PFSK-1 (cell line): Measurements from ENCODE around the gene TNFAIP2.

Experiments used
- FOXP2 ChIP-seq: optimal IDR thresholded peaks from 2 replicates; pipeline ENCODE3; 2011; ENCODE audit warnings: borderline replicate concordance, control low read depth, inconsistent platforms; ENCODE audit not compliant: insufficient read depth; ENCODE audit errors: extremely low read length, extremely low read depth
- POLR2AphosphoS5 ChIP-seq: IDR thresholded peaks from 2 replicates; pipeline ENCODE4 v1.6.1; 2012; ENCODE audit warnings: low read depth, mild to moderate bottlenecking, control low read depth, low read length, moderate library complexity
- SIN3A ChIP-seq: IDR thresholded peaks from 2 replicates; pipeline ENCODE4 v1.6.1; 2012; ENCODE audit warnings: mild to moderate bottlenecking, low read length, moderate library complexity, borderline replicate concordance; ENCODE audit not compliant: insufficient read depth
- TAF1 ChIP-seq: IDR thresholded peaks from 2 replicates; pipeline ENCODE4 v1.6.1; 2012; ENCODE audit warnings: low read length, control low read depth, borderline replicate concordance; ENCODE audit not compliant: insufficient read depth
- TF ChIP-seq, protein P1 (sequence below), 2 experiments: IDR thresholded peaks; 2 replicates each; pipeline versions ENCODE4 v1.6.1 to v1.8.0; 2011 to 2012; ENCODE audit warnings: low read depth in 2 of 2, low read length in 2 of 2, control low read depth in 1 of 2, inconsistent platforms in 1 of 2, mild to moderate bottlenecking in 1 of 2, moderate library complexity in 1 of 2; ENCODE audit not compliant: insufficient read depth in 1 of 2

The TNFAIP2 gene

DNA sequence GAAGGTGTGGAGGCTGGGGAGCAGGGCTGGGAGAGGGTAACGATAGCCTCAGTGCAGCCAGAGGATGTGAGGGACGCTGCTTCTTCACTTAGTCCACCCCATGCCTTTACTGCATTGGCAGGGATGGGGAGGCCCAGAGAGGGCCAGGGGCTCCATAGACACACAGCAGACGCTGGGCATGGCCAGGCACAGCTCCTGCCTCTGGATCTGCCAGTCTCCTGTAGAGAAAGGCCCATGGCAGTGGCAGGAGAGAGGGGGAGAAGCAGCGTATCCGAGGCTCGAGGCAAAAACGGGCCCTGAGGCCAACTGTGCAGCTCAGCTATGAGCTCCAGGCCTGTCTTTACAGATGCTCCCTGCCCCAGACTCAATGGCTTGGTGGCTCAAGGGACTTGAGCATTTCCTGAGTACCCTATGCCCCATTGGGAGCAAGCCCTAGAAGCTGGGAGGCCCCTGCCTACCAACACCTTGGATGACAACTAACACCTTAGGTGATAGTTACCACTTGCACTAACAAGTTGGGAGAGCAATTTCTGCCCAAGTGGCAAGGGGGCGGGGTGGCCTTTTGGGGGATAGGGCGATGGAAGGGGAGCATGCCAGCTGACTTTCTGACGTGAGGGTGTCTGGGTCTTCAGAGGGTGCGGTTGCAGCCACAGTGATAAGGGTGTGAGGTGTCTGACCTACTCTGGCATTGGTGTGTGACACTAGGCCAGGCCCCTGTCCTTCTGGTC is 44.2 kb upstream of the TNFAIP2 start:
- TF ChIP-seq POLR2AphosphoS5 (no peak), TAF1 (no peak), SIN3A (no peak), FOXP2 (no peak)
- TF ChIP-seq, protein P1, sequence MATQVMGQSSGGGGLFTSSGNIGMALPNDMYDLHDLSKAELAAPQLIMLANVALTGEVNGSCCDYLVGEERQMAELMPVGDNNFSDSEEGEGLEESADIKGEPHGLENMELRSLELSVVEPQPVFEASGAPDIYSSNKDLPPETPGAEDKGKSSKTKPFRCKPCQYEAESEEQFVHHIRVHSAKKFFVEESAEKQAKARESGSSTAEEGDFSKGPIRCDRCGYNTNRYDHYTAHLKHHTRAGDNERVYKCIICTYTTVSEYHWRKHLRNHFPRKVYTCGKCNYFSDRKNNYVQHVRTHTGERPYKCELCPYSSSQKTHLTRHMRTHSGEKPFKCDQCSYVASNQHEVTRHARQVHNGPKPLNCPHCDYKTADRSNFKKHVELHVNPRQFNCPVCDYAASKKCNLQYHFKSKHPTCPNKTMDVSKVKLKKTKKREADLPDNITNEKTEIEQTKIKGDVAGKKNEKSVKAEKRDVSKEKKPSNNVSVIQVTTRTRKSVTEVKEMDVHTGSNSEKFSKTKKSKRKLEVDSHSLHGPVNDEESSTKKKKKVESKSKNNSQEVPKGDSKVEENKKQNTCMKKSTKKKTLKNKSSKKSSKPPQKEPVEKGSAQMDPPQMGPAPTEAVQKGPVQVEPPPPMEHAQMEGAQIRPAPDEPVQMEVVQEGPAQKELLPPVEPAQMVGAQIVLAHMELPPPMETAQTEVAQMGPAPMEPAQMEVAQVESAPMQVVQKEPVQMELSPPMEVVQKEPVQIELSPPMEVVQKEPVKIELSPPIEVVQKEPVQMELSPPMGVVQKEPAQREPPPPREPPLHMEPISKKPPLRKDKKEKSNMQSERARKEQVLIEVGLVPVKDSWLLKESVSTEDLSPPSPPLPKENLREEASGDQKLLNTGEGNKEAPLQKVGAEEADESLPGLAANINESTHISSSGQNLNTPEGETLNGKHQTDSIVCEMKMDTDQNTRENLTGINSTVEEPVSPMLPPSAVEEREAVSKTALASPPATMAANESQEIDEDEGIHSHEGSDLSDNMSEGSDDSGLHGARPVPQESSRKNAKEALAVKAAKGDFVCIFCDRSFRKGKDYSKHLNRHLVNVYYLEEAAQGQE (IDR thresholded peaks at IDR 0.05; ENCODE audit: insufficient read depth in 1 of 2, low read depth in 2 of 2, low read length in 2 of 2) = no peak

DNA sequence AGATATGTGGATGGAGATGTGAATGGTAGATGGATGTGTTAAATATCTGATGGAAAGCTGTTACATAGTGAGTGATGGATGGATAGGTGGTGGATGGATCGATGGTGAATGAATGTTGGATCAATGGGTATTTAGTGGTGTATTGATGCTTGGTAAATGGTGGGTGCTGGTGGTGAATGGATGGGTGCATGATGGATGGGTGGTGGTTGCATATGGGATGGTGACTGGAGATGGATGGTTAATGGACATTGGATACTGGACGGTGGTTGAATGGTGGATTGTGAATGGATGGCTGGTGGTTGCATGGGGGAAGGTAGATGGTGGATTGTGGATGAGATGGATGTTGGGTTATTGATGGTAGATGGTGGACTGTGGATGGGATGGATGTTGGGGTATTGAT is 41.3 kb upstream of the TNFAIP2 start:
- TF ChIP-seq SIN3A = no peak
- no peak for TF ChIP-seq POLR2AphosphoS5
- no peak for TF ChIP-seq TAF1
- TF ChIP-seq, protein P1 (IDR thresholded peaks at IDR 0.05; ENCODE audit: insufficient read depth in 1 of 2, low read depth in 2 of 2, low read length in 2 of 2) = no peak
- no peak for TF ChIP-seq FOXP2

DNA sequence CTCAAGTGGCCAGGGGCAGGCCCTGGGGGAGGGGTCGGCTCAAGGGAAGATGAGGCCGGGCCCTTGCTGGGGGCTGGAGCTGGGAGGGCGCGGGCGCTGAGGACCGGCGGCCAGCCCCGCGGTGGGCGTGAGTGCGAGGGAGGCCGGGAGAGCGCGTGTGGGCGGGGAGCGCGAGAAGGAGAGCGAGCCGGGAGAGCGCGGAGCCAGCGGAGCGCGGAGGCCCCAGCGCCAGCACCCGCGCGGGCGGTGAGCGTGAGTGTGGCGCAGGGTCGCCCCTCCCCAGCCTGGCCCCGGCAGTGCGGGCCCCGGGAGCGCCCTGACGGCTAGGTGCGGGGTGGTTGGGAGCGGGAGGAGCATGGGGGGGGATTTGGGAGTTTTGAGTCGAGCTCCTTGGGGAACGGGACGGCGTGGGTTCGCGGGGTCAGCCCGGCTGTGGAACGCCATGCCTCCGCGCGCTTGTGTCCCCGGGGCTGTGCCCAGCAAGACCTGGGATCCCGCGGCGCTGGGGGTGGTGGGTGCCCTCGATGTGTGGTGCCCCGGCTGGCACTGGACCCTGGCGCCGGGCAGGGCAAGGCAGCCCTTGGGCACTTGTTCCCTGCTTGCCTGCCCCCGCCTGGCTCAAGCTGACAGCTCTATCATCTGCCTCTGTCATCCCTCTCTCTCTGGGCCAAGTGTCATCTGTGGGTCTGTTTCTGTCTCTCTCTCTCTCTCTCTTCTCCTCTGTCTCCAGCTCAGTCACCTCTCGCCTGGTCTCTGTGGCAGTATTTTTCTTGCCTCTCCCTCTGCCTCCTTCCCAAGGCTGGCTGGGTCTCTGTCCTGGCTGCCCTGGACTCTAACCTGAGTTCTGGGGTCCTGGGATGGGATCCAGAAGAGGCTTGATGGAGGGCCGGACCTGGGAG is 39.0 kb upstream of the TNFAIP2 start, which contains the start of gene LBHD2:
Gene LBHD2 (plus strand): TSS at position 190 of the 899 bp plus-strand sequence. CDS start 1,803 bp downstream, outside the sequence.
- TF ChIP-seq FOXP2 (no peak), TAF1 (no peak), POLR2AphosphoS5 (no peak), SIN3A (no peak)
- TF ChIP-seq, protein P1 (IDR thresholded peaks at IDR 0.05; ENCODE audit: insufficient read depth in 1 of 2, low read depth in 2 of 2, low read length in 2 of 2) = no peak

GRCh38 chr14:103085106-103086091 is 37.9 kb upstream of the TNFAIP2 start:
- TF ChIP-seq FOXP2 (no peak), POLR2AphosphoS5 (no peak), SIN3A (no peak), TAF1 (no peak)
- TF ChIP-seq, protein P1 (IDR thresholded peaks at IDR 0.05; ENCODE audit: insufficient read depth in 1 of 2, low read depth in 2 of 2, low read length in 2 of 2) = no peak
